ENCODE measurements around the gene GABRD. TPM values are rescaled to one million over a fixed set of nuclear protein-coding genes. Genes with fewer than 3 reads are reported as not detected.
A peak's percentile ranks its signal among the peaks of the same experiment; 100 is the strongest.

Gene GABRD
- total and polyA plus RNA-seq, 2 of the 13 experiments (the other 11 are each of a cell fraction or from before 2014, with no cell fraction given) = not detected

DNA sequence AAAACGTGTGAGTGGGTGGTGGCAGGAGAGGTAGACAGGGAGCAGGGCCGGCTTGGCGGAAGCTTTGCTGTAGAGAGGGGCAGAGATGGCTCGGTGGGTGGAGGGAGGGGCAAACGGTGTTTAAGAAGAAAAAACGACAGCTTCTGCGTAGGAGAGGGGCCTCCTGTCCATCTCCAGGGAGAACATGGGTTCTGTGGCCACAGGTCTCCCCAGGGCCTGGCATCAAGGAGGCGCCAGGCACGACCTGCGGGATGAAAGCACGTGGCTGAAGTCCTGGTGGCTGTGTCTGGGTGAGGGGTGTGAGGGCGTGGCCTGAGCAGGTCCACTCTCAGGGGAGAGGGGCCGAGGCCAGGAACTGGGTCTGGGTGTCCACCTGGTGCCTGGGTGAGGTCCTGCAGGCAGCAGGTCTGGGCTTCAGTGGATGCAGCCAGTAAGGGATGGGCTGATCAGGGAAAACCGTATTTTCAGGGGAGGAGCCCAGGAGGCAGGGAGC lies 30.1 kb downstream of the GABRD start (continued):
- no peak for TF ChIP-seq FOSL2 (CRISPR knock-in tag; IDR thresholded peaks at IDR 0.05)
- no peak for TF ChIP-seq HDAC1 (CRISPR knock-in tag; IDR thresholded peaks at IDR 0.05)
- TF ChIP-seq, protein P1, sequence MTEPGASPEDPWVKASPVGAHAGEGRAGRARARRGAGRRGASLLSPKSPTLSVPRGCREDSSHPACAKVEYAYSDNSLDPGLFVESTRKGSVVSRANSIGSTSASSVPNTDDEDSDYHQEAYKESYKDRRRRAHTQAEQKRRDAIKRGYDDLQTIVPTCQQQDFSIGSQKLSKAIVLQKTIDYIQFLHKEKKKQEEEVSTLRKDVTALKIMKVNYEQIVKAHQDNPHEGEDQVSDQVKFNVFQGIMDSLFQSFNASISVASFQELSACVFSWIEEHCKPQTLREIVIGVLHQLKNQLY (CRISPR knock-in tag; IDR thresholded peaks at IDR 0.05) = peak; percentile 52; the same call in 1 of the 2 replicates
- TF ChIP-seq DMAP1 (CRISPR knock-in tag; IDR thresholded peaks at IDR 0.05) = peak; percentile 67
- peak; percentile 83; the same call in 1 of the 2 replicates for TF ChIP-seq ZNF616 (CRISPR knock-in tag; IDR thresholded peaks at IDR 0.05; ENCODE audit: low read depth)
- TF ChIP-seq ZNF264 (CRISPR knock-in tag; IDR thresholded peaks at IDR 0.05) = no peak
- TF ChIP-seq TGIF2 (CRISPR knock-in tag; IDR thresholded peaks at IDR 0.05) = peak; percentile 83
- no peak for TF ChIP-seq CAMTA2 (CRISPR knock-in tag; IDR thresholded peaks at IDR 0.05; ENCODE audit: borderline replicate concordance)
- no peak; the same call in 1 of the 2 replicates for TF ChIP-seq RXRA (CRISPR knock-in tag; IDR thresholded peaks at IDR 0.05)
- 0 out of 2 replicates have a peak, but pooled peaks have one; percentile 5 for TF ChIP-seq GATAD1 (CRISPR knock-in tag; IDR thresholded peaks at IDR 0.05)
- TF ChIP-seq, protein P2, sequence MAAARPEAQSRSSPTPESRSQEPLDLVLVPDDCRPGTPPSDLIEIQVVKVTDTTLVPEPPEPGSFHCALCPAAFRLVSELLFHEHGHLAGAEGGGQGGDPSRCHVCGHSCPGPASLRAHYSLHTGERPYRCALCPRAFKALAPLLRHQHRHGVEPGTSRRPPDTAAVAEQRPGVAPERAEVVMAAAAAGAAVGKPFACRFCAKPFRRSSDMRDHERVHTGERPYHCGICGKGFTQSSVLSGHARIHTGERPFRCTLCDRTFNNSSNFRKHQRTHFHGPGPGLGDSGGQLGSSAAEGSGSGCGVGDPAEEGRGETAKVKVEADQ (CRISPR knock-in tag; IDR thresholded peaks at IDR 0.05; ENCODE audit: borderline replicate concordance) = 0 out of 2 replicates have a peak, but pooled peaks have one; percentile 35
- no peak; the same call in 1 of the 2 replicates for TF ChIP-seq POLR2G (IDR thresholded peaks at IDR 0.05; ENCODE audit: low read depth, low read length)
- TF ChIP-seq, protein P3, sequence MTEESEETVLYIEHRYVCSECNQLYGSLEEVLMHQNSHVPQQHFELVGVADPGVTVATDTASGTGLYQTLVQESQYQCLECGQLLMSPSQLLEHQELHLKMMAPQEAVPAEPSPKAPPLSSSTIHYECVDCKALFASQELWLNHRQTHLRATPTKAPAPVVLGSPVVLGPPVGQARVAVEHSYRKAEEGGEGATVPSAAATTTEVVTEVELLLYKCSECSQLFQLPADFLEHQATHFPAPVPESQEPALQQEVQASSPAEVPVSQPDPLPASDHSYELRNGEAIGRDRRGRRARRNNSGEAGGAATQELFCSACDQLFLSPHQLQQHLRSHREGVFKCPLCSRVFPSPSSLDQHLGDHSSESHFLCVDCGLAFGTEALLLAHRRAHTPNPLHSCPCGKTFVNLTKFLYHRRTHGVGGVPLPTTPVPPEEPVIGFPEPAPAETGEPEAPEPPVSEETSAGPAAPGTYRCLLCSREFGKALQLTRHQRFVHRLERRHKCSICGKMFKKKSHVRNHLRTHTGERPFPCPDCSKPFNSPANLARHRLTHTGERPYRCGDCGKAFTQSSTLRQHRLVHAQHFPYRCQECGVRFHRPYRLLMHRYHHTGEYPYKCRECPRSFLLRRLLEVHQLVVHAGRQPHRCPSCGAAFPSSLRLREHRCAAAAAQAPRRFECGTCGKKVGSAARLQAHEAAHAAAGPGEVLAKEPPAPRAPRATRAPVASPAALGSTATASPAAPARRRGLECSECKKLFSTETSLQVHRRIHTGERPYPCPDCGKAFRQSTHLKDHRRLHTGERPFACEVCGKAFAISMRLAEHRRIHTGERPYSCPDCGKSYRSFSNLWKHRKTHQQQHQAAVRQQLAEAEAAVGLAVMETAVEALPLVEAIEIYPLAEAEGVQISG (CRISPR knock-in tag; IDR thresholded peaks at IDR 0.05) = peak; percentile 40; the same call in 1 of the 2 replicates
- TF ChIP-seq SOX5 (CRISPR knock-in tag; IDR thresholded peaks at IDR 0.05; ENCODE audit: borderline replicate concordance) = peak; percentile 39; the same call in 1 of the 2 replicates
- TF ChIP-seq ZBTB8A (CRISPR knock-in tag; IDR thresholded peaks at IDR 0.05; ENCODE audit: borderline replicate concordance, low read depth) = no peak
- TF ChIP-seq HOXA7 (CRISPR knock-in tag; IDR thresholded peaks at IDR 0.05) = no peak
- TF ChIP-seq, protein P4, sequence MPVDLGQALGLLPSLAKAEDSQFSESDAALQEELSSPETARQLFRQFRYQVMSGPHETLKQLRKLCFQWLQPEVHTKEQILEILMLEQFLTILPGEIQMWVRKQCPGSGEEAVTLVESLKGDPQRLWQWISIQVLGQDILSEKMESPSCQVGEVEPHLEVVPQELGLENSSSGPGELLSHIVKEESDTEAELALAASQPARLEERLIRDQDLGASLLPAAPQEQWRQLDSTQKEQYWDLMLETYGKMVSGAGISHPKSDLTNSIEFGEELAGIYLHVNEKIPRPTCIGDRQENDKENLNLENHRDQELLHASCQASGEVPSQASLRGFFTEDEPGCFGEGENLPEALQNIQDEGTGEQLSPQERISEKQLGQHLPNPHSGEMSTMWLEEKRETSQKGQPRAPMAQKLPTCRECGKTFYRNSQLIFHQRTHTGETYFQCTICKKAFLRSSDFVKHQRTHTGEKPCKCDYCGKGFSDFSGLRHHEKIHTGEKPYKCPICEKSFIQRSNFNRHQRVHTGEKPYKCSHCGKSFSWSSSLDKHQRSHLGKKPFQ (CRISPR knock-in tag; IDR thresholded peaks at IDR 0.05; ENCODE audit: insufficient replicate concordance) = peak; percentile 37
- TF ChIP-seq ZNF160 (CRISPR knock-in tag; IDR thresholded peaks at IDR 0.05) = no peak
- TF ChIP-seq, protein P5, sequence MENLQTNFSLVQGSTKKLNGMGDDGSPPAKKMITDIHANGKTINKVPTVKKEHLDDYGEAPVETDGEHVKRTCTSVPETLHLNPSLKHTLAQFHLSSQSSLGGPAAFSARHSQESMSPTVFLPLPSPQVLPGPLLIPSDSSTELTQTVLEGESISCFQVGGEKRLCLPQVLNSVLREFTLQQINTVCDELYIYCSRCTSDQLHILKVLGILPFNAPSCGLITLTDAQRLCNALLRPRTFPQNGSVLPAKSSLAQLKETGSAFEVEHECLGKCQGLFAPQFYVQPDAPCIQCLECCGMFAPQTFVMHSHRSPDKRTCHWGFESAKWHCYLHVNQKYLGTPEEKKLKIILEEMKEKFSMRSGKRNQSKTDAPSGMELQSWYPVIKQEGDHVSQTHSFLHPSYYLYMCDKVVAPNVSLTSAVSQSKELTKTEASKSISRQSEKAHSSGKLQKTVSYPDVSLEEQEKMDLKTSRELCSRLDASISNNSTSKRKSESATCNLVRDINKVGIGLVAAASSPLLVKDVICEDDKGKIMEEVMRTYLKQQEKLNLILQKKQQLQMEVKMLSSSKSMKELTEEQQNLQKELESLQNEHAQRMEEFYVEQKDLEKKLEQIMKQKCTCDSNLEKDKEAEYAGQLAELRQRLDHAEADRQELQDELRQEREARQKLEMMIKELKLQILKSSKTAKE (CRISPR knock-in tag; IDR thresholded peaks at IDR 0.05; ENCODE audit: borderline replicate concordance) = peak; percentile 12; the same call in 1 of the 2 replicates
- TF ChIP-seq XBP1 (CRISPR knock-in tag; IDR thresholded peaks at IDR 0.05) = no peak
- TF ChIP-seq ELF4 (CRISPR knock-in tag; IDR thresholded peaks at IDR 0.05; ENCODE audit: borderline replicate concordance) = no peak
- no peak for TF ChIP-seq RFX1 (IDR thresholded peaks at IDR 0.05)
- 0 out of 2 replicates have a peak, but pooled peaks have one; percentile 47 for TF ChIP-seq ZNF720 (CRISPR knock-in tag; IDR thresholded peaks at IDR 0.05)
- peak; percentile 63; the same call in 1 of the 2 replicates for TF ChIP-seq RAD21 (CRISPR knock-in tag; IDR thresholded peaks at IDR 0.05)

Data from HepG2 (cell line).